ENCODE measurements around the gene SPANXN4. TPM values are rescaled to one million over a fixed set of nuclear protein-coding genes. Genes with fewer than 3 reads are reported as not detected.

SPANXN4 gene
- total RNA-seq, 4 donors from 2014 or later: not detected

DNA sequence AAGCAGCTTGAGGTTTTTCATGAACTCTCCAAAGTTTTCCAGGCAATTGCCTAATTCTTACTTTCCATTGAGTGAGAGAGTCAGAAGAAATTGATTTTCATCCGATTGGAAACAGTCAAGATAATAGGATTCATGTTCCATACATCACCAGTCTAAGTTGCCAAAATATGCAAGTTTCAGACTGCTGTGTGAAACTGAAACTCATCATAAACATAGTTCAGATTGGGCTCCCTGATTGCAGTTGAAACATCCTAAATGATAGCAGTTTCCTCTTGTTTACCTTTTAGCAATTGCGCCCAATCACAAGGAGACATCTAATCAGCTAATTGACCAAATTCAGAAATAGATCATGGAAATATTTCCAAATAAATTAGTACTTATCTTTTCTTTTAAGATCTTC is 56.8 kb downstream of the SPANXN4 start:
- ATAC-seq (ENCODE audit: low FRiP score) (no peak), DNase-seq (ENCODE audit: low spot score) (no peak)
- TF ChIP-seq, protein P1, sequence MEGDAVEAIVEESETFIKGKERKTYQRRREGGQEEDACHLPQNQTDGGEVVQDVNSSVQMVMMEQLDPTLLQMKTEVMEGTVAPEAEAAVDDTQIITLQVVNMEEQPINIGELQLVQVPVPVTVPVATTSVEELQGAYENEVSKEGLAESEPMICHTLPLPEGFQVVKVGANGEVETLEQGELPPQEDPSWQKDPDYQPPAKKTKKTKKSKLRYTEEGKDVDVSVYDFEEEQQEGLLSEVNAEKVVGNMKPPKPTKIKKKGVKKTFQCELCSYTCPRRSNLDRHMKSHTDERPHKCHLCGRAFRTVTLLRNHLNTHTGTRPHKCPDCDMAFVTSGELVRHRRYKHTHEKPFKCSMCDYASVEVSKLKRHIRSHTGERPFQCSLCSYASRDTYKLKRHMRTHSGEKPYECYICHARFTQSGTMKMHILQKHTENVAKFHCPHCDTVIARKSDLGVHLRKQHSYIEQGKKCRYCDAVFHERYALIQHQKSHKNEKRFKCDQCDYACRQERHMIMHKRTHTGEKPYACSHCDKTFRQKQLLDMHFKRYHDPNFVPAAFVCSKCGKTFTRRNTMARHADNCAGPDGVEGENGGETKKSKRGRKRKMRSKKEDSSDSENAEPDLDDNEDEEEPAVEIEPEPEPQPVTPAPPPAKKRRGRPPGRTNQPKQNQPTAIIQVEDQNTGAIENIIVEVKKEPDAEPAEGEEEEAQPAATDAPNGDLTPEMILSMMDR (IDR thresholded peaks at IDR 0.05): no peak
